GM12891 (cell line): ENCODE data around the gene EPG5.

ENCODE experiments used
- PAX5 ChIP-seq: IDR thresholded peaks from 2 replicates; pipeline ENCODE4 v1.6.1; 2011; ENCODE audit warnings: low read length, moderate library complexity, mild to moderate bottlenecking; ENCODE audit not compliant: insufficient read depth, severe bottlenecking
- POLR2A ChIP-seq: IDR thresholded peaks from 2 replicates; pipeline ENCODE4 v1.6.1; 2011; ENCODE audit warnings: low read depth, low read length, control low read depth
- POLR2AphosphoS5 ChIP-seq: IDR thresholded peaks from 2 replicates; pipeline ENCODE4 v1.6.1; 2011; ENCODE audit warnings: low read depth, low read length, control low read depth
- TAF1 ChIP-seq: IDR thresholded peaks from 2 replicates; pipeline ENCODE4 v1.6.1; 2011; ENCODE audit warnings: low read depth, low read length, control low read depth

- no peak for TF ChIP-seq POLR2A
- no peak for TF ChIP-seq TAF1
- no peak for TF ChIP-seq POLR2AphosphoS5
- no peak for TF ChIP-seq PAX5
Observed at GRCh38 chr18:45901654-45902210, 65.4 kb downstream of the EPG5 start.
